B cell (primary cell): ENCODE results near the gene B4GALNT3. TPM values are rescaled to one million over a fixed set of nuclear protein-coding genes. Genes with fewer than 3 reads are reported as not detected.

ENCODE experiments used
- ATAC-seq: fragments of 200-7000 bp; cut with Tn5 transposase; one replicate; pipeline ENCODE4 v1.10.0; 2021; ENCODE audit warnings: low read depth, mild to moderate bottlenecking, moderate number of reproducible peaks, moderate library complexity
- CTCF ChIA-PET: fragments of 350-600 bp; sonication (Branson Sonifier 250); formaldehyde crosslinking; loops from one replicate; lab custom pipeline; 2021; ENCODE audit warnings: antibody characterized with exemption, inconsistent platforms; lab: Charles Lee
- POLR2A ChIA-PET: fragments of 350-600 bp; sonication (Branson Sonifier 250); formaldehyde crosslinking; loops from one replicate; lab custom pipeline; 2021; ENCODE audit warnings: antibody characterized with exemption; lab: Charles Lee
- DNase-seq: peaks from one replicate; pipeline ENCODE4 v3.0.0; 2013
- H2AFZ ChIP-seq: 2 replicates; pipeline ENCODE4 v1.6.1; 2012; ENCODE audit warnings: mild to moderate bottlenecking, low read depth, low read length; ENCODE audit not compliant: insufficient read depth, poor library complexity, severe bottlenecking
- H3K27ac ChIP-seq, 2 donors: 1 replicate in 1 of 2; 2 replicates in 1 of 2; pipeline ENCODE4 v1.5.1; 2012 to 2013; ENCODE audit warnings: low read length in 2 of 2, mild to moderate bottlenecking in 2 of 2, moderate library complexity in 1 of 2
- H3K27me3 ChIP-seq, 4 experiments: fragments of 200-600 bp in 1 of 4; sonication (generic) in 1 of 4; replicated peaks in 1 of 4; 1 replicate in 2 of 4; 2 replicates in 2 of 4; pipeline versions ENCODE4 v1.6.1 to v1.7.0; 2013 to 2016; ENCODE audit warnings: low read length in 3 of 4, mild to moderate bottlenecking in 2 of 4, mixed read lengths in 1 of 4, moderate library complexity in 1 of 4; ENCODE audit not compliant: insufficient read depth in 4 of 4, control insufficient read depth in 3 of 4; ENCODE audit errors: control extremely low read depth in 1 of 4
- H3K36me3 ChIP-seq, 2 experiments: replicated peaks in 1 of 2; 1 replicate in 1 of 2; 2 replicates in 1 of 2; pipeline versions ENCODE4 v1.6.1 to v1.7.1; 2013; ENCODE audit warnings: low read length in 1 of 2; ENCODE audit not compliant: insufficient read depth in 2 of 2, control insufficient read depth in 1 of 2; ENCODE audit errors: control extremely low read depth in 1 of 2, extremely low read depth in 1 of 2
- H3K4me1 ChIP-seq, 2 donors: fragments of 200-600 bp in 1 of 2; sonication (generic) in 1 of 2; 1 replicate in 1 of 2; 2 replicates in 1 of 2; pipeline versions ENCODE4 v1.5.1 to v1.6.1; 2013 to 2017; ENCODE audit warnings: low read length in 2 of 2; ENCODE audit not compliant: control insufficient read depth in 2 of 2, insufficient read depth in 2 of 2
- H3K4me2 ChIP-seq: replicated peaks from 2 replicates; pipeline ENCODE3; 2012; ENCODE audit warnings: mild to moderate bottlenecking, low read depth, low read length; ENCODE audit not compliant: poor library complexity, severe bottlenecking
- H3K4me3 ChIP-seq, 5 experiments: fragments of 200-600 bp in 1 of 5; sonication (generic) in 1 of 5; 1 replicate in 3 of 5; 2 replicates in 2 of 5; pipeline versions ENCODE4 v1.5.1 to v1.7.0; 2011 to 2016; ENCODE audit warnings: low read length in 4 of 5, mild to moderate bottlenecking in 4 of 5, low read depth in 2 of 5, control low read depth in 1 of 5, moderate library complexity in 1 of 5; ENCODE audit not compliant: insufficient read depth in 1 of 5; ENCODE audit errors: control extremely low read depth in 1 of 5, extremely low read depth in 1 of 5
- H3K79me2 ChIP-seq: fragments of 200-600 bp; sonication (generic); one replicate; pipeline ENCODE4 v1.6.0; 2016; ENCODE audit warnings: low read length; ENCODE audit not compliant: control insufficient read depth, insufficient read depth
- H3K9ac ChIP-seq: fragments of 200-600 bp; sonication (generic); 2 replicates; pipeline ENCODE4 v1.6.1; 2017; ENCODE audit warnings: mild to moderate bottlenecking, low read length, moderate library complexity
- H3K9me3 ChIP-seq, 3 donors: one replicate each; pipeline versions ENCODE4 v1.6.1 to v1.7.1; 2013; ENCODE audit warnings: low read length in 2 of 3; ENCODE audit not compliant: control insufficient read depth in 2 of 3, insufficient read depth in 1 of 3; ENCODE audit errors: control extremely low read depth in 1 of 3
- H4K20me1 ChIP-seq: 2 replicates; pipeline ENCODE4 v1.6.0; 2012; ENCODE audit warnings: mild to moderate bottlenecking, low read length; ENCODE audit not compliant: insufficient read depth, control insufficient read depth, poor library complexity, severe bottlenecking
- H3K27ac Mint-ChIP-seq: one replicate; pipeline ENCODE4 v1.8.0; 2021; ENCODE audit warnings: mixed read lengths
- H3K27me3 Mint-ChIP-seq: one replicate; pipeline ENCODE4 v1.8.0; 2021; ENCODE audit warnings: mixed read lengths
- H3K4me1 Mint-ChIP-seq: one replicate; pipeline ENCODE4 v1.8.0; 2021; ENCODE audit warnings: mixed read lengths
- H3K4me3 Mint-ChIP-seq: one replicate; pipeline ENCODE4 v1.8.0; 2021; ENCODE audit warnings: mixed read lengths
- H3K9me3 Mint-ChIP-seq: one replicate; pipeline ENCODE4 v1.8.0; 2022; ENCODE audit warnings: mixed read lengths; ENCODE audit not compliant: insufficient read depth
- CTCF ChIP-seq: fragments of 200-600 bp; IDR thresholded peaks from one replicate; pipeline ENCODE4 v1.8.0; 2022; ENCODE audit warnings: antibody characterized with exemption, mild to moderate bottlenecking
- EZH2 ChIP-seq: IDR thresholded peaks from 2 replicates; pipeline ENCODE4 v1.6.1; 2012; ENCODE audit warnings: borderline replicate concordance, low read depth, mild to moderate bottlenecking, moderate library complexity, low read length; ENCODE audit not compliant: insufficient read depth, poor library complexity, severe bottlenecking
- WGBS: methylation state at CpG from one replicate; pipeline ENCODE4 v1.1.5; 2013; ENCODE audit warnings: missing lambda C conversion rate; ENCODE audit not compliant: insufficient coverage; 5-methylcytosine and 5-hydroxymethylcytosine counted together
- intact Hi-C: fragments of 100-400 bp; cut with micrococcal nuclease; formaldehyde crosslinking; loops from one replicate; pipeline ENCODE4 v1.10.0; 2022
- polyA plus RNA-seq: library from polyadenylated mRNA; depleted of rRNA; stranded (reverse); fragments of >200 nt; gene quantifications from 2 replicates; pipeline ENCODE4 v1.2.3, GENCODE V29; 2012
- total RNA-seq, 2 donors: library from RNA; stranded (reverse); fragments of 120-200 nt in 1 of 2; gene quantifications; 1 replicate in 1 of 2; 2 replicates in 1 of 2; pipeline versions ENCODE4 v1.2.3 to v1.2.4, GENCODE V29; 2013 to 2022

B4GALNT3 gene
- total and polyA plus RNA-seq, 2 donors (not counting 1 experiment from before 2014, with no cell fraction given): 0.25 TPM; not detected in 1

GRCh38 chr12:512933-513332 is 53.2 kb downstream of the B4GALNT3 start:
- Mint-ChIP-seq H3K27me3 (peaks cover 10% of the 10 kb centered on the region), H3K9me3 (no peaks in the 10 kb centered on the region), H3K4me3 (no peak overlapping the region), H3K4me1 (no peaks in the 10 kb centered on the region), H3K27ac (no peak overlapping the region)
- ATAC-seq: no peak
- Histone ChIP-seq H3K4me2 (no peak overlapping the region), H3K36me3 (no peaks in the 10 kb centered on the region), H2AFZ (no peak overlapping the region), H3K4me3 (no peak overlapping the region), H3K27me3 (peaks cover 0 to 8% (median 0%) of the 10 kb centered on the region in 4 experiments), H3K4me1 (peaks cover 0 to 5% of the 10 kb centered on the region in 2 donors), H3K9me3 (peaks cover 0 to 4% (median 0%) of the 10 kb centered on the region in 3 donors), H3K9ac (no peak overlapping the region), H4K20me1 (no peaks in the 10 kb centered on the region), H3K27ac (no peak overlapping the region), H3K79me2 (no peaks in the 10 kb centered on the region)
- CTCF ChIA-PET: no interaction called here
- no peak for DNase-seq
- POLR2A ChIA-PET: no interaction called here
- intact Hi-C loops: no loop called here
- TF ChIP-seq EZH2 (no peak), CTCF (no peak)
- WGBS: 95% methylated on average over 4 of the region's 6 CpGs

DNA sequence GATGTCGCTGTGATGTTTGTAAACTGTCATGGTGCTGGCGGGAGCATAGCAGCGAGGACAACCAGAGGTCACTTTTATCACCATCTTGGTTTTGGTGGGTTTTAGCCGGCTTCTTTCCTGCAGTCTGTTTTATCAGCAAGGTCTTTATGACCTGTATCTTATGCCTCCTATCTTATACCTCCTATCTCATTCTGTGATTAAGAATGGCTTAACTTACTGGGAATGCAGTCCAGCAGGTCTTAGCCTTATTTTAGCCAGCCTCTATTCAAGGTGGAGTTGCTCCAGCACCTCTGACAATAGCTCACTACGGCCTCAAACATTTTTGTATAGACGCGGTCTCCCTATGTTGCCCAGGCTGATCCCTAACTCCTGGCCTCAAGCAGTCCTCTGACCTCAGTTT is 53.7 kb downstream of the B4GALNT3 start:
- CTCF ChIA-PET: interaction anchor here (0.6 kb wide), 1 partner anchor 1198 kb away, joined by 3 read pairs; no protein-coding TSS in a partner anchor
- peaks cover 0 to 5% of the 10 kb centered on the region in 2 donors for H3K4me1 ChIP-seq

More for the DNA sequence above, 53.7 kb downstream of the B4GALNT3 start:
- Mint-ChIP-seq H3K27me3 (peaks cover 9% of the 10 kb centered on the region), H3K4me1 (no peaks in the 10 kb centered on the region), H3K9me3 (no peaks in the 10 kb centered on the region), H3K27ac (no peak overlapping the region), H3K4me3 (no peak overlapping the region)
- ATAC-seq (no peak), DNase-seq (no peak)
- Histone ChIP-seq H3K36me3 (no peaks in the 10 kb centered on the region), H3K27me3 (peaks cover 0 to 8% (median 0%) of the 10 kb centered on the region in 4 experiments), H3K4me2 (no peak overlapping the region), H3K4me3 (no peak overlapping the region), H3K27ac (no peak overlapping the region), H3K9me3 (peaks cover 0 to 4% (median 0%) of the 10 kb centered on the region in 3 donors), H4K20me1 (no peaks in the 10 kb centered on the region), H2AFZ (no peak overlapping the region), H3K79me2 (no peaks in the 10 kb centered on the region), H3K9ac (no peak overlapping the region)
- 86% methylated on average over 7 of the region's 7 CpGs for WGBS
- POLR2A ChIA-PET: no interaction called here
- intact Hi-C loops: no loop called here
- TF ChIP-seq EZH2: no peak
- no peak for TF ChIP-seq CTCF
